Measurements from ENCODE around the gene GOLIM4. TPM values are rescaled to one million over a fixed set of nuclear protein-coding genes. Genes with fewer than 3 reads are reported as not detected.

Gene GOLIM4
- total and polyA plus RNA-seq, 2 of the 13 experiments (the other 11 are each of a cell fraction or from before 2014, with no cell fraction given) = 10.9 to 47.7 TPM

DNA sequence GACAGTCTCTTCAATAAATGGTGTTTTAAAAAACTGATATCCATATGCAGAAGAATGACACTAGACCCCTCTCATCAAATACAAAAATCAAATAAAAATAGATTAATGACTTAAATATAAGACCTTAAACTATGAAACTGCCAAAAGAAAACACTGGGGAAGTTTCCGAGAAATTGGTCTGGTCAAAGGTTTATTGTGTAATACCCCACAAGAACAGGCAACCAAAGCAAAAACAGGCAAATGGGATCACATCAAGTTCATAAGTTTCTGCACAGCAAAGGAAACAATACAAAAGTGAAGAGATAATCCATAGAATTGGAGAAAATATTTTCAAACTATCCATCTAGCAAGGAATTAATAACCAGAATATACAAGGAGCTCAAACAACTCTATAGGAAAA, 126.2 kb downstream of the GOLIM4 start:
- Histone ChIP-seq H4K20me1 (ENCODE audit: insufficient read depth, low read length) (no peaks in the 10 kb centered on the region), H3K4me2 (ENCODE audit: low read depth, low read length) (no peak overlapping the region), H3K27me3 (ENCODE audit: control insufficient read depth in 1 of 2, insufficient read depth in 2 of 2, low read length in 2 of 2) (no peaks in the 10 kb centered on the region), H3K79me2 (ENCODE audit: insufficient read depth, low read length) (no peaks in the 10 kb centered on the region), H3K9ac (ENCODE audit: insufficient read depth, low read depth, low read length) (no peak overlapping the region), H3K36me3 (replicated peaks in 1 of 2; ENCODE audit: control insufficient read depth in 1 of 2, insufficient read depth in 2 of 2, low read length in 2 of 2) (no peaks in the 10 kb centered on the region), H3K4me1 (ENCODE audit: insufficient read depth, low read length) (no peaks in the 10 kb centered on the region), H3K4me3 (replicated peaks in 1 of 3; ENCODE audit: insufficient read depth in 1 of 3, low read depth in 2 of 3, low read length in 3 of 3) (no peak overlapping the region), H2AFZ (ENCODE audit: low read length) (no peak overlapping the region), H3K27ac (ENCODE audit: extremely low read length, insufficient read depth, low read length) (no peak overlapping the region), H3K9me3 (ENCODE audit: low read length) (no peaks in the 10 kb centered on the region)
- peak; percentile 53; the same call in 1 of the 2 replicates for TF ChIP-seq CEBPB (IDR thresholded peaks at IDR 0.05; ENCODE audit: borderline replicate concordance, low read depth, low read length)
- TF ChIP-seq KDM1A (CRISPR knock-in tag; IDR thresholded peaks at IDR 0.05) = no peak
- FAIRE-seq = no peak
- no peak for DNase-seq (ENCODE audit: low spot score)
- intact Hi-C loops (cut with micrococcal nuclease; ENCODE audit: unreplicated experiment) = no loop called here
- in situ Hi-C loops (cut with HindIII; ENCODE audit: extremely low pct_ligation_motif_present, low pct_unique_long_range_greater_than_20kb) = no loop called here
- WGBS (ENCODE audit: low lambda C conversion rate) = 0% methylated on average over 1 of the region's 1 CpG
- no peak for ATAC-seq
- POLR2A ChIA-PET = no interaction called here
- BruUV-seq (replicated peaks) = no TSS peak
- CTCF ChIA-PET (ENCODE audit: low intra/inter-chr PET ratio, low total read pairs) = no interaction called here

GRCh38 chr3:167967257-167968036, 128.3 kb downstream of the GOLIM4 start:
- in situ Hi-C loops (cut with HindIII; ENCODE audit: extremely low pct_ligation_motif_present, low pct_unique_long_range_greater_than_20kb) (no loop called here), intact Hi-C loops (cut with micrococcal nuclease; ENCODE audit: unreplicated experiment) (no loop called here)
- Histone ChIP-seq H3K9me3 (ENCODE audit: low read length) (no peaks in the 10 kb centered on the region), H3K27ac (ENCODE audit: extremely low read length, insufficient read depth, low read length) (no peak overlapping the region), H3K27me3 (ENCODE audit: control insufficient read depth in 1 of 2, insufficient read depth in 2 of 2, low read length in 2 of 2) (no peaks in the 10 kb centered on the region), H3K4me1 (ENCODE audit: insufficient read depth, low read length) (no peaks in the 10 kb centered on the region), H3K79me2 (ENCODE audit: insufficient read depth, low read length) (no peaks in the 10 kb centered on the region), H2AFZ (ENCODE audit: low read length) (no peak overlapping the region), H3K9ac (ENCODE audit: insufficient read depth, low read depth, low read length) (no peak overlapping the region), H3K4me3 (replicated peaks in 1 of 3; ENCODE audit: insufficient read depth in 1 of 3, low read depth in 2 of 3, low read length in 3 of 3) (no peak overlapping the region), H3K36me3 (replicated peaks in 1 of 2; ENCODE audit: control insufficient read depth in 1 of 2, insufficient read depth in 2 of 2, low read length in 2 of 2) (no peaks in the 10 kb centered on the region), H3K4me2 (ENCODE audit: low read depth, low read length) (no peak overlapping the region), H4K20me1 (ENCODE audit: insufficient read depth, low read length) (no peaks in the 10 kb centered on the region)
- 12% methylated on average over 5 of the region's 5 CpGs for WGBS (ENCODE audit: low lambda C conversion rate)
- POLR2A ChIA-PET = no interaction called here
- FAIRE-seq = no peak
- no peak for TF ChIP-seq ZFP82 (CRISPR knock-in tag; IDR thresholded peaks at IDR 0.05; ENCODE audit: borderline replicate concordance)
- TF ChIP-seq KMT2B (CRISPR knock-in tag; IDR thresholded peaks at IDR 0.05) = no peak
- TF ChIP-seq SIN3B (IDR thresholded peaks at IDR 0.05; ENCODE audit: low read length) = no peak
- no peak for TF ChIP-seq ZFAT (CRISPR knock-in tag; conservative IDR thresholded peaks at IDR 0.05)
- BruUV-seq (replicated peaks) = no TSS peak
- DNase-seq (ENCODE audit: low spot score) = no peak
- CTCF ChIA-PET (ENCODE audit: low intra/inter-chr PET ratio, low total read pairs) = no interaction called here
- no peak for ATAC-seq

Data from HepG2 (cell line).